Panc1 (cell line): ENCODE measurements around the gene IAH1. TPM values are rescaled to one million over a fixed set of nuclear protein-coding genes. Genes with fewer than 3 reads are reported as not detected.

ENCODE experiments used
- ATAC-seq: fragments of 200-7000 bp; cut with Tn5 transposase; 2 replicates; pipeline ENCODE4 v1.9.1; 2020; ENCODE audit warnings: mild to moderate bottlenecking, moderate library complexity
- BruUV-seq: library from RNA; stranded (reverse); fragments of 400-500 nt; replicated peaks from 2 replicates; lab custom pipeline; 2021; lab: Mats Ljungman, UMichigan
- CTCF ChIA-PET: fragments of 300-600 bp; sonication (Branson Sonifier 250); formaldehyde crosslinking; loops from one replicate; lab custom pipeline; 2022; ENCODE audit warnings: antibody characterized with exemption; lab: Charles Lee
- POLR2A ChIA-PET: fragments of 300-600 bp; sonication (Branson Sonifier 250); formaldehyde crosslinking; loops from one replicate; lab custom pipeline; 2022; ENCODE audit warnings: antibody characterized with exemption; lab: Charles Lee
- DNase-seq: peaks from one replicate; pipeline ENCODE4 v3.0.0-alpha.2; 2010; ENCODE audit warnings: low read depth, low spot score
- H3K27ac ChIP-seq: 2 replicates; pipeline ENCODE4 v1.5.1; 2011; ENCODE audit warnings: mild to moderate bottlenecking, low read length, inconsistent platforms
- H3K27me3 ChIP-seq: fragments of 200-500 bp; sonication (Bioruptor generic); 2 replicates; pipeline ENCODE4 v1.6.0; 2014; ENCODE audit warnings: low read length, inconsistent platforms; ENCODE audit not compliant: control insufficient read depth, insufficient read depth
- H3K36me3 ChIP-seq: fragments of 200-500 bp; sonication (Bioruptor generic); 2 replicates; pipeline ENCODE4 v1.5.1; 2014; ENCODE audit warnings: inconsistent platforms, mild to moderate bottlenecking, low read length, moderate library complexity; ENCODE audit not compliant: control insufficient read depth, insufficient read depth
- H3K4me1 ChIP-seq: 2 replicates; pipeline ENCODE4 v1.5.1; 2011; ENCODE audit warnings: inconsistent platforms, mild to moderate bottlenecking, low read length, moderate library complexity; ENCODE audit not compliant: control insufficient read depth, insufficient read depth
- H3K4me3 ChIP-seq, 2 experiments: 2 replicates each; pipeline ENCODE4 v1.5.1; 2011 to 2012; ENCODE audit warnings: low read depth in 2 of 2, low read length in 2 of 2, mild to moderate bottlenecking in 2 of 2, inconsistent platforms in 1 of 2, moderate library complexity in 1 of 2
- H3K9me3 ChIP-seq: fragments of 200-500 bp; sonication (Bioruptor generic); 2 replicates; pipeline ENCODE4 v1.5.1; 2014; ENCODE audit warnings: low read depth, mild to moderate bottlenecking, inconsistent platforms, low read length, moderate library complexity; ENCODE audit not compliant: control insufficient read depth, insufficient read depth
- CTCF ChIP-seq: fragments of 450-650 bp; IDR thresholded peaks from 2 replicates; pipeline ENCODE4 v1.5.1; 2017; ENCODE audit warnings: mild to moderate bottlenecking
- POLR2AphosphoS5 ChIP-seq: IDR thresholded peaks from 2 replicates; pipeline ENCODE4 v1.6.1; 2012; ENCODE audit warnings: mild to moderate bottlenecking, low read depth, low read length, moderate library complexity
- REST ChIP-seq, 2 experiments: IDR thresholded peaks; 2 replicates each; pipeline ENCODE4 v1.6.1; 2011 to 2012; ENCODE audit warnings: low read depth in 2 of 2, control low read depth in 1 of 2, low read length in 1 of 2, mild to moderate bottlenecking in 1 of 2, moderate library complexity in 1 of 2; ENCODE audit not compliant: insufficient read depth in 1 of 2
- SIN3A ChIP-seq: IDR thresholded peaks from 2 replicates; pipeline ENCODE4 v1.6.1; 2012; ENCODE audit warnings: low read depth, mild to moderate bottlenecking, low read length, moderate library complexity, borderline replicate concordance; ENCODE audit not compliant: insufficient read depth
- TCF7L2 ChIP-seq: IDR thresholded peaks from 2 replicates; pipeline ENCODE4 v1.6.1; 2011; ENCODE audit warnings: mild to moderate bottlenecking, low read depth, low read length, inconsistent platforms
- in situ Hi-C: cut with HindIII; loops from 2 replicates; pipeline ENCODE4 v1.10.0; 2016; ENCODE audit warnings: low sequenced_read_pairs, low pct_unique_long_range_greater_than_20kb
- intact Hi-C: fragments of 100-400 bp; cut with micrococcal nuclease; formaldehyde crosslinking; loops from one replicate; pipeline ENCODE4 v1.10.0; 2022; ENCODE audit not compliant: unreplicated experiment
- total RNA-seq: library from RNA; stranded (reverse); gene quantifications from one replicate; pipeline ENCODE4 v1.2.1, GENCODE V29; 2021; ENCODE audit not compliant: unreplicated experiment

IAH1 gene
- total RNA-seq, 1 experiment from 2014 or later: 72.2 TPM

- Histone ChIP-seq H3K27ac (no peak overlapping the region), H3K4me3 (no peak overlapping the region), H3K4me1 (peaks cover 7% of the 10 kb centered on the region), H3K9me3 (no peaks in the 10 kb centered on the region), H3K27me3 (no peaks in the 10 kb centered on the region), H3K36me3 (peaks cover 18% of the 10 kb centered on the region)
- intact Hi-C loops: no loop called here
- no peak for ATAC-seq
- no peak for DNase-seq
- no peak for TF ChIP-seq POLR2AphosphoS5
- TF ChIP-seq REST (IDR thresholded peaks at IDR 0.05; ENCODE audit: insufficient read depth in 1 of 2, low read depth in 2 of 2, low read length in 1 of 2): no peak
- TF ChIP-seq CTCF: no peak
- TF ChIP-seq TCF7L2: no peak
- TF ChIP-seq SIN3A: no peak
- ChIA-PET POLR2A (no interaction called here), CTCF (no interaction called here)
- no TSS peak for BruUV-seq
- in situ Hi-C loops: no loop called here
These were observed 8.8 kb downstream of the IAH1 start for GRCh38 chr2:9483107-9483506.

- no peaks in the 10 kb centered on the region for H3K27me3 ChIP-seq
- H3K27ac ChIP-seq: no peak overlapping the region
- POLR2A ChIA-PET: no interaction called here
- in situ Hi-C loops: no loop called here
- H3K4me3 ChIP-seq: no peak overlapping the region
- H3K9me3 ChIP-seq: no peaks in the 10 kb centered on the region
- ATAC-seq (0 out of 2 replicates have a peak, but pooled peaks have one; percentile 28), DNase-seq (no peak)
- CTCF ChIA-PET: no interaction called here
- peaks cover 28% of the 10 kb centered on the region for H3K36me3 ChIP-seq
- H3K4me1 ChIP-seq: peaks cover 7% of the 10 kb centered on the region
- intact Hi-C loops: no loop called here
- no TSS peak for BruUV-seq
- TF ChIP-seq POLR2AphosphoS5 (no peak), CTCF (no peak), SIN3A (no peak), REST (IDR thresholded peaks at IDR 0.05; ENCODE audit: insufficient read depth in 1 of 2, low read depth in 2 of 2, low read length in 1 of 2) (no peak), TCF7L2 (no peak)
These were observed 10.2 kb downstream of the IAH1 start for GRCh38 chr2:9484533-9484932.
